ENCODE measurements around the gene NPTXR. TPM values are rescaled to one million over a fixed set of nuclear protein-coding genes. Genes with fewer than 3 reads are reported as not detected.

NPTXR gene
- total RNA-seq, 1 experiment from 2014 or later = 12.8 TPM

DNA sequence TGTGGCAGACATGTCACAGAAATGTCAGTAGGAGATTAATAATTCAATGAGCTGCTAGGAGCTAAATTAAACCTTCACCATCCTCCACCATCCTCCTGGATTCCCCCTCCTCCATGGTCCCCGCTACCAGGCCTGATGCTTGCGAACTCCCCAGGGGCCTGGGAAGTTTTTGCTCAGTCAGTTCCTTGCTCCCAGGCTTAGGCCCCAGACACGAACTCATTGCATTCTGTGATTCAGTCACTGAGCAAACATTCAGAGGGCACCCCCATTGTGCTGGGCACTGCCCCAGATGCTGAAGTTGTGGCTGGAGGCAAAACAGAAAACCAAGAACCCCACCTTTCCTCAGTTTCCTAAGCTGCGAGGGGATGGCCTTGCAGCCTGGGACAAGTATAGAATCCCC lies 14.3 kb downstream of the NPTXR start:
- Histone ChIP-seq H3K9ac (ENCODE audit: low read length) (no peak overlapping the region), H3K9me2 (ENCODE audit: insufficient read depth) (no peaks in the 10 kb centered on the region), H3K79me2 (ENCODE audit: insufficient read depth, low read length) (no peaks in the 10 kb centered on the region), H3K27me3 (ENCODE audit: insufficient read depth, low read length) (no peaks in the 10 kb centered on the region), H3K36me3 (ENCODE audit: control insufficient read depth in 1 of 2, insufficient read depth in 2 of 2, low read length in 2 of 2) (no peaks in the 10 kb centered on the region), H4K20me1 (ENCODE audit: insufficient read depth) (no peaks in the 10 kb centered on the region), H2AFZ (ENCODE audit: low read depth, low read length, poor library complexity, severe bottlenecking) (no peak overlapping the region), H3K4me2 (ENCODE audit: low read length) (no peak overlapping the region), H3K4me3 (replicated peaks in 1 of 2; ENCODE audit: low read depth in 1 of 2, low read length in 2 of 2) (no peak overlapping the region), H3K9me3 (ENCODE audit: control insufficient read depth in 1 of 2, insufficient read depth in 1 of 2, low read depth in 1 of 2, low read length in 2 of 2) (no peaks in the 10 kb centered on the region), H3K4me1 (ENCODE audit: control insufficient read depth in 1 of 2, insufficient read depth in 2 of 2, low read length in 2 of 2) (peaks cover 5 to 15% of the 10 kb centered on the region in 2 experiments), H3K27ac (ENCODE audit: low read depth, low read length) (no peak overlapping the region)
- ATAC-seq (no peak), DNase-seq (ENCODE audit: low read depth, low spot score) (no peak)
- CTCF ChIA-PET = no interaction called here
- no TSS peak for BruUV-seq (replicated peaks)
- TF ChIP-seq POLR2AphosphoS5 (IDR thresholded peaks at IDR 0.05; ENCODE audit: low read depth, low read length) (no peak), ELF1 (IDR thresholded peaks at IDR 0.05; ENCODE audit: borderline replicate concordance, low read depth) (no peak), MAX (IDR thresholded peaks at IDR 0.05) (no peak), EZH2phosphoT487 (IDR thresholded peaks at IDR 0.05; ENCODE audit: borderline replicate concordance) (no peak), FOSL1 (IDR thresholded peaks at IDR 0.05; ENCODE audit: low read depth) (no peak)
- TF ChIP-seq, protein P1, sequence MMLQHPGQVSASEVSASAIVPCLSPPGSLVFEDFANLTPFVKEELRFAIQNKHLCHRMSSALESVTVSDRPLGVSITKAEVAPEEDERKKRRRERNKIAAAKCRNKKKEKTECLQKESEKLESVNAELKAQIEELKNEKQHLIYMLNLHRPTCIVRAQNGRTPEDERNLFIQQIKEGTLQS (IDR thresholded peaks at IDR 0.05) = no peak
- TF ChIP-seq, protein P2, sequence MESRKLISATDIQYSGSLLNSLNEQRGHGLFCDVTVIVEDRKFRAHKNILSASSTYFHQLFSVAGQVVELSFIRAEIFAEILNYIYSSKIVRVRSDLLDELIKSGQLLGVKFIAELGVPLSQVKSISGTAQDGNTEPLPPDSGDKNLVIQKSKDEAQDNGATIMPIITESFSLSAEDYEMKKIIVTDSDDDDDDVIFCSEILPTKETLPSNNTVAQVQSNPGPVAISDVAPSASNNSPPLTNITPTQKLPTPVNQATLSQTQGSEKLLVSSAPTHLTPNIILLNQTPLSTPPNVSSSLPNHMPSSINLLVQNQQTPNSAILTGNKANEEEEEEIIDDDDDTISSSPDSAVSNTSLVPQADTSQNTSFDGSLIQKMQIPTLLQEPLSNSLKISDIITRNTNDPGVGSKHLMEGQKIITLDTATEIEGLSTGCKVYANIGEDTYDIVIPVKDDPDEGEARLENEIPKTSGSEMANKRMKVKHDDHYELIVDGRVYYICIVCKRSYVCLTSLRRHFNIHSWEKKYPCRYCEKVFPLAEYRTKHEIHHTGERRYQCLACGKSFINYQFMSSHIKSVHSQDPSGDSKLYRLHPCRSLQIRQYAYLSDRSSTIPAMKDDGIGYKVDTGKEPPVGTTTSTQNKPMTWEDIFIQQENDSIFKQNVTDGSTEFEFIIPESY (IDR thresholded peaks at IDR 0.05; ENCODE audit: extremely low read depth, insufficient replicate concordance, low read length) = no peak
- POLR2A ChIA-PET = no interaction called here
- intact Hi-C loops (cut with micrococcal nuclease) = no loop called here
- RAD21 ChIA-PET (ENCODE audit: low non-redundant PET in 1 of 2, low total read pairs in 2 of 2, uncharacterized antibody in 2 of 2, unreplicated experiment in 2 of 2) = no interaction called here

All from HCT116 (cell line).